Esophagus squamous epithelium (tissue), 5 donors: Measurements from ENCODE around the gene RHOD. TPM values are rescaled to one million over a fixed set of nuclear protein-coding genes. Genes with fewer than 3 reads are reported as not detected.

Experiments
- DNase-seq: peaks from one replicate; lab custom pipeline; 2025; lab: John Stamatoyannopoulos, UW
- H3K27ac ChIP-seq, 4 donors: fragments of 200-600 bp; sonication (generic); one replicate each; pipeline ENCODE4 v1.5.1; 2016 to 2019; ENCODE audit warnings: mild to moderate bottlenecking in 1 of 4
- H3K27me3 ChIP-seq, 4 donors: fragments of 200-600 bp; sonication (generic); 1 replicate in 3 of 4; 2 replicates in 1 of 4; pipeline versions ENCODE4 v1.5.1 to v1.6.0; 2017 to 2021; ENCODE audit warnings: antibody characterized with exemption in 1 of 4
- H3K36me3 ChIP-seq, 3 donors: fragments of 200-600 bp; sonication (generic); one replicate each; pipeline ENCODE4 v1.5.1; 2016 to 2019
- H3K4me1 ChIP-seq, 3 donors: fragments of 200-600 bp; sonication (generic); one replicate each; pipeline ENCODE4 v1.5.1; 2017 to 2019
- H3K4me3 ChIP-seq, 4 donors: fragments of 200-600 bp; sonication (generic); 1 replicate in 3 of 4; 2 replicates in 1 of 4; pipeline ENCODE4 v1.5.1; 2016 to 2019; ENCODE audit warnings: mild to moderate bottlenecking in 2 of 4, moderate library complexity in 1 of 4
- H3K9me3 ChIP-seq, 3 donors: fragments of 200-600 bp; sonication (generic); one replicate each; pipeline ENCODE4 v1.5.1; 2016 to 2019
- CTCF ChIP-seq, 6 experiments: fragments of 450-650 bp in 4 of 6; fragments of 200-600 bp in 2 of 6; sonication (generic) in 2 of 6; IDR thresholded peaks; one replicate each; pipeline ENCODE4 v1.5.1; 2016 to 2019; ENCODE audit warnings: antibody characterized with exemption in 6 of 6, mild to moderate bottlenecking in 4 of 6, moderate library complexity in 4 of 6
- POLR2A ChIP-seq, 4 donors: fragments of 450-650 bp; IDR thresholded peaks; one replicate each; pipeline ENCODE4 v1.6.1; 2017; ENCODE audit warnings: antibody characterized with exemption in 4 of 4, mild to moderate bottlenecking in 4 of 4, moderate library complexity in 3 of 4
- WGBS, 2 donors: methylation state at CpG; one replicate each; pipeline ENCODE4 v1.1.5; 2018; 5-methylcytosine and 5-hydroxymethylcytosine counted together
- intact Hi-C: fragments of 100-400 bp; cut with DNase I; formaldehyde crosslinking; loops from one replicate; pipeline ENCODE4 v1.15.0; 2022
- total RNA-seq, 4 donors: library from RNA; depleted of rRNA; stranded (reverse); fragments of >200 nt; gene quantifications; one replicate each; pipeline ENCODE4 v1.1.0, GENCODE V29; 2016
- donor health status: DM: yes; HTN: yes; CAD: no.

RHOD gene
- total RNA-seq, 4 donors from 2014 or later = 122 to 219 (median 169) TPM

DNA sequence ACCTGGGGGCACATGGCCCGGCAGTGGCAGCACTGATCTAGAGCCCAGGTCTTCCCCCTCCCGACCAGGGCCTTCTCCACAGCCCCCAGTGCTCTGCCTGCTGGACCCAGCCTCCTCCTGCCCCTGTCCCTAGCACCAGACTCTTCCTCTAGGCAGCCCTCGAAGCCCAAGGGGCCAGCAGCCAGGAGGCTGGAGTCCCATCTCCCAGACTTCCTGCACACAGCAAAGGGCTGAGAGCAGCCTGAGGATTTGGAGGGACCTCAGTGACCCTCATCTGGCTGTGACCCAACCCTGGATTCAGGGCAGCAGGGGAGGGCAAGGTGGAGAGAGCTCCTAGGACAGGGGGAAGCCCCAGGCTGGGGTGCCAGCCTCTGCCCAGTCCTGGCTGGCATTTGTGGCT, 3.0 kb downstream of the RHOD start:
- Histone ChIP-seq H3K36me3 (peaks cover 0 to 23% (median 0%) of the 10 kb centered on the region in 3 donors), H3K27me3 (peaks cover 0 to 9% (median 0%) of the 10 kb centered on the region in 4 donors), H3K4me3 (no peak overlapping the region), H3K9me3 (no peaks in the 10 kb centered on the region), H3K4me1 (peaks cover 18 to 72% (median 25%) of the 10 kb centered on the region in 3 donors), H3K27ac (peak overlapping the region in 2 of 4 donors; percentile 20 to 24)
- intact Hi-C loops = loop anchor here (10.0 kb wide), 1 partner anchor 255 kb away; no protein-coding TSS in a partner anchor
- WGBS, 2 donors = 82 to 83% methylated on average over 2 of the region's 3 CpGs
- TF ChIP-seq POLR2A (IDR thresholded peaks at IDR 0.05) (no peak), CTCF (IDR thresholded peaks at IDR 0.05) (no peak)
- DNase-seq = no peak

DNA sequence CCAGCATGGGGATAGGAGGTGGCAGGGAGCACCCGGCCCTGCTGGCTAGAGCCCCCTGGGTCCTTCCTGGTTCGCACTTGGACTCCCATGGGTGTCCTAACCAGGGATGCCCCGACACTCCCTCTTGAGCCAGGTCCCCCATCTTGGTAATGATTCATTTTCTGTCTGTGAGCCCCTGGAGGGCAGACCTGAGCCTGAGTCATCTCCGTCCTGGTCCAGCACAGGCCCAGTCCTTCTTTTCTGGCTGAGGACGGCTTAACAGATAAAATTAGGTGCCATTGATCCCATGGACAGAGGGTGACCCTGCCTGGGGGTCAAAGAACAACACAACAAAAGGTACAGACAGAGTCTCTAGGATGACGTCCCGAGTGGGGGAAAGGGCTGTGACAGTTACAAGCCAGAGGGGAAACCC, 3.5 kb downstream of the RHOD start:
- no peak for DNase-seq
- H3K9me3 ChIP-seq = no peaks in the 10 kb centered on the region
- 74 to 89% methylated on average over 2 to 5 of the region's 7 CpGs for WGBS, 2 donors
- no peak overlapping the region for H3K4me3 ChIP-seq
- peak overlapping the region in 2 of 4 donors; percentile 20 to 24 for H3K27ac ChIP-seq
- intact Hi-C loops = no loop called here
- H3K27me3 ChIP-seq = peaks cover 0 to 9% (median 0%) of the 10 kb centered on the region in 4 donors
- peaks cover 18 to 67% (median 22%) of the 10 kb centered on the region in 3 donors for H3K4me1 ChIP-seq
- peaks cover 0 to 23% (median 0%) of the 10 kb centered on the region in 3 donors for H3K36me3 ChIP-seq
- no peak for TF ChIP-seq CTCF (IDR thresholded peaks at IDR 0.05)

- Histone ChIP-seq H3K4me3 (no peak overlapping the region), H3K36me3 (peaks cover 0 to 47% (median 3%) of the 10 kb centered on the region in 3 donors), H3K27me3 (no peaks in the 10 kb centered on the region), H3K9me3 (no peaks in the 10 kb centered on the region), H3K4me1 (peaks cover 4 to 41% (median 4%) of the 10 kb centered on the region in 3 donors), H3K27ac (peak overlapping the region; percentile 40 to 79 (median 71))
- DNase-seq = no peak
- no peak for TF ChIP-seq CTCF (IDR thresholded peaks at IDR 0.05)
- no peak for TF ChIP-seq POLR2A (IDR thresholded peaks at IDR 0.05)
- intact Hi-C loops = no loop called here
- WGBS, 2 donors = 70 to 88% methylated on average over 4 of the region's 13 CpGs
Measured at GRCh38 chr11:67062526-67063373, 6.1 kb downstream of the RHOD start.

DNA sequence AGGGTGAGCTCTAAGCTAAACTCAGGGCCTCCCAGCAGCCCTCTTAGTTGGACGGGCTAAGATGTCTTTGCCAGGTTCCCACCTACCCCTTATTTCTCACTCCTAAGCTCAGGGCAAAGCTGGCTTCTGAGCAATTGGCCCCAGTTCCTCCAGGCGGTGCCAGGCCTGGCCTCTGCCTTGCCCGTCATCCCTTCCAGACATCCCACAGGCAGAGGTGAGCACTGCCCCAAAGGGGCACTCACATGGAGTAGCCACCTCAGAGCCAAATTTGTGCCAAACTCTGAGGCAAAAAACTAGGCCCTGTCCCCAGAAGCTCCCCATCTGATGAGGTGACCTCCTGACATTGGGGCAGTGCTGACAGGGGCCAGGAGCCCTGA, 9.7 kb downstream of the RHOD start:
- H3K27me3 ChIP-seq = no peaks in the 10 kb centered on the region
- peaks cover 4 to 15% (median 4%) of the 10 kb centered on the region in 3 donors for H3K4me1 ChIP-seq
- DNase-seq = no peak
- no peak overlapping the region for H3K27ac ChIP-seq
- intact Hi-C loops = no loop called here
- H3K9me3 ChIP-seq = no peaks in the 10 kb centered on the region
- 75 to 88% methylated on average over 1 to 2 of the region's 3 CpGs for WGBS, 2 donors
- H3K36me3 ChIP-seq = peaks cover 0 to 58% (median 3%) of the 10 kb centered on the region in 3 donors
- TF ChIP-seq CTCF (IDR thresholded peaks at IDR 0.05) (no peak), POLR2A (IDR thresholded peaks at IDR 0.05) (no peak)
- H3K4me3 ChIP-seq = no peak overlapping the region
